DOHH2 (cell line): ENCODE data around the gene SYNGR4.

Experiments
- H3F3A ChIP-seq: fragments of 200-600 bp; sonication (generic), shearing (Covaris generic); 2 replicates; pipeline ENCODE4 v1.6.0; 2016; ENCODE audit warnings: antibody characterized with exemption, mild to moderate bottlenecking; ENCODE audit not compliant: control insufficient read depth, insufficient read depth
- H3K27ac ChIP-seq: fragments of 200-600 bp; sonication (generic); 2 replicates; pipeline ENCODE4 v1.5.1; 2014; ENCODE audit warnings: low read depth, mild to moderate bottlenecking, low read length, moderate library complexity
- H3K27me3 ChIP-seq: fragments of 200-600 bp; sonication (generic); 2 replicates; pipeline ENCODE4 v1.6.1; 2014; ENCODE audit warnings: mild to moderate bottlenecking, low read length, mixed read lengths; ENCODE audit not compliant: control insufficient read depth
- H3K36me3 ChIP-seq: fragments of 200-600 bp; sonication (generic); 2 replicates; pipeline ENCODE4 v1.6.1; 2014; ENCODE audit warnings: mild to moderate bottlenecking, low read length, moderate library complexity, mixed read lengths; ENCODE audit not compliant: control insufficient read depth
- H3K4me1 ChIP-seq: fragments of 200-600 bp; sonication (generic); 2 replicates; pipeline ENCODE4 v1.6.1; 2014; ENCODE audit warnings: mild to moderate bottlenecking, low read length, mixed read lengths; ENCODE audit not compliant: control insufficient read depth
- H3K4me2 ChIP-seq: fragments of 200-600 bp; sonication (generic); 2 replicates; pipeline ENCODE4 v1.6.0; 2014; ENCODE audit warnings: mild to moderate bottlenecking, low read length, moderate library complexity
- H3K4me3 ChIP-seq: fragments of 200-600 bp; sonication (generic); 2 replicates; pipeline ENCODE4 v1.5.1; 2014; ENCODE audit warnings: mild to moderate bottlenecking, low read length, mixed read lengths
- H3K79me2 ChIP-seq: fragments of 200-600 bp; sonication (generic); 2 replicates; pipeline ENCODE4 v1.6.1; 2014; ENCODE audit warnings: mild to moderate bottlenecking, low read length, mixed read lengths; ENCODE audit not compliant: control insufficient read depth
- H3K9me2 ChIP-seq: fragments of 200-600 bp; sonication (generic); replicated peaks from 2 replicates; pipeline ENCODE4 v1.6.1; 2014; ENCODE audit warnings: mild to moderate bottlenecking, low read length, mixed read lengths; ENCODE audit not compliant: control insufficient read depth
- H3K9me3 ChIP-seq: fragments of 200-600 bp; sonication (generic); 2 replicates; pipeline ENCODE4 v1.6.1; 2014; ENCODE audit warnings: antibody characterized with exemption, low read length, mixed read lengths; ENCODE audit not compliant: control insufficient read depth, insufficient read depth
- H4K20me1 ChIP-seq: fragments of 200-600 bp; sonication (generic); 2 replicates; pipeline ENCODE4 v1.6.0; 2014; ENCODE audit warnings: low read depth, mild to moderate bottlenecking, antibody characterized with exemption, low read length, moderate library complexity; ENCODE audit not compliant: control insufficient read depth, insufficient read depth
- CTCF ChIP-seq: fragments of 200-600 bp; sonication (generic); IDR thresholded peaks from one replicate; pipeline ENCODE4 v1.5.1; 2014; ENCODE audit warnings: antibody characterized with exemption, mild to moderate bottlenecking, low read depth, low read length; ENCODE audit not compliant: poor library complexity, severe bottlenecking
- EZH2phosphoT487 ChIP-seq: fragments of 200-600 bp; sonication (generic); IDR thresholded peaks from 2 replicates; pipeline ENCODE4 v1.6.1; 2017; ENCODE audit warnings: borderline replicate concordance, mild to moderate bottlenecking, antibody characterized with exemption, low read length, moderate library complexity, mixed read lengths

Gene SYNGR4

GRCh38 chr19:48395170-48395455 is 30.9 kb downstream of the SYNGR4 start:
- H3K4me1 ChIP-seq: peaks cover 37% of the 10 kb centered on the region
- peaks cover 59% of the 10 kb centered on the region for H3K27me3 ChIP-seq
- H3K79me2 ChIP-seq: peaks cover 12% of the 10 kb centered on the region
- H3K9me2 ChIP-seq: no peaks in the 10 kb centered on the region
- H4K20me1 ChIP-seq: peaks cover 3% of the 10 kb centered on the region; the same call in 1 of the 2 replicates
- no peak for TF ChIP-seq EZH2phosphoT487
- no peak for TF ChIP-seq CTCF
- H3K9me3 ChIP-seq: no peaks in the 10 kb centered on the region
- no peak overlapping the region for H3K27ac ChIP-seq
- no peak overlapping the region for H3K4me2 ChIP-seq
- H3K36me3 ChIP-seq: peaks cover 9% of the 10 kb centered on the region; the same call in 1 of the 2 replicates
- H3K4me3 ChIP-seq: no peak overlapping the region
- 0 out of 2 replicates have a peak, but pooled peaks cover 4% of the 10 kb centered on the region for H3F3A ChIP-seq

GRCh38 chr19:48395499-48395898 is 31.3 kb downstream of the SYNGR4 start:
- Histone ChIP-seq H3K27me3 (peaks cover 59% of the 10 kb centered on the region), H3K27ac (no peak overlapping the region), H3F3A (0 out of 2 replicates have a peak, but pooled peaks cover 4% of the 10 kb centered on the region), H3K4me3 (no peak overlapping the region), H4K20me1 (no peaks in the 10 kb centered on the region), H3K79me2 (peaks cover 9% of the 10 kb centered on the region), H3K9me2 (no peaks in the 10 kb centered on the region), H3K36me3 (peaks cover 6% of the 10 kb centered on the region; the same call in 1 of the 2 replicates), H3K4me2 (no peak overlapping the region), H3K9me3 (no peaks in the 10 kb centered on the region), H3K4me1 (peaks cover 37% of the 10 kb centered on the region)
- TF ChIP-seq EZH2phosphoT487 (no peak; the same call in 1 of the 2 replicates), CTCF (no peak)

- TF ChIP-seq CTCF: no peak
- TF ChIP-seq EZH2phosphoT487: no peak
- Histone ChIP-seq H3K27ac (no peak overlapping the region), H3K9me2 (no peaks in the 10 kb centered on the region), H4K20me1 (no peaks in the 10 kb centered on the region), H3K4me1 (peaks cover 37% of the 10 kb centered on the region), H3F3A (0 out of 2 replicates have a peak, but pooled peaks cover 4% of the 10 kb centered on the region), H3K4me2 (no peak overlapping the region), H3K27me3 (peaks cover 59% of the 10 kb centered on the region), H3K9me3 (no peaks in the 10 kb centered on the region), H3K4me3 (no peak overlapping the region), H3K36me3 (peaks cover under 1% of the 10 kb centered on the region; the same call in 1 of the 2 replicates), H3K79me2 (peaks cover 1% of the 10 kb centered on the region)
These were observed 32.1 kb downstream of the SYNGR4 start for GRCh38 chr19:48396016-48396823.
